Middle frontal gyrus (tissue), 1 donor: ENCODE measurements around the gene ATP6V0B.

Experiments used
- DNase-seq: peaks from one replicate; pipeline ENCODE4 v3.0.0-alpha.2; 2015; ENCODE audit warnings: low spot score; ENCODE audit errors: extremely low spot score

Gene ATP6V0B

DNA sequence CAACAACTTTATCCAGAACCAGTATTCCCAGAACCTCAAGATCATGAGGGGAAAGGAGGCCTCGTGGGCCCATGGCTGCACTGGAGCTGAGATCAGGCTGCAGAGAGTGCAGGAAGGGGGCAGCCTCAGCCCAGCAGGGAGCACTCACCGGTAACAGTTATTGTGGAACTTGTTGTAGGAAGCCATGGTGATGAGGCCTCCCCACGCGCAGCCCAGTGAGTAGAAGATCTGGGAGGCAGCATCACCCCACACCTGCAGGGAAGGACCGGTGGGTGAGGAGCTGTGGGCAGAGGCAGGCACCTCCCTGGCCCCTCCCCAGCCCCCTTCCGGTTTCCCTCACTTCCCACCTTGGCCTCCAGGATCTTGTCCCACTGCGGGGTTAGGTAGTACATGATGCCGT, 27.4 kb downstream of the ATP6V0B start:
- no peak for DNase-seq

GRCh38 chr1:44002606-44003157, 27.9 kb downstream of the ATP6V0B start:
- no peak for DNase-seq

GRCh38 chr1:44008259-44008658, 33.5 kb downstream of the ATP6V0B start:
- DNase-seq, result no peak

GRCh38 chr1:44010935-44011471, 36.2 kb downstream of the ATP6V0B start:
- no peak for DNase-seq

DNA sequence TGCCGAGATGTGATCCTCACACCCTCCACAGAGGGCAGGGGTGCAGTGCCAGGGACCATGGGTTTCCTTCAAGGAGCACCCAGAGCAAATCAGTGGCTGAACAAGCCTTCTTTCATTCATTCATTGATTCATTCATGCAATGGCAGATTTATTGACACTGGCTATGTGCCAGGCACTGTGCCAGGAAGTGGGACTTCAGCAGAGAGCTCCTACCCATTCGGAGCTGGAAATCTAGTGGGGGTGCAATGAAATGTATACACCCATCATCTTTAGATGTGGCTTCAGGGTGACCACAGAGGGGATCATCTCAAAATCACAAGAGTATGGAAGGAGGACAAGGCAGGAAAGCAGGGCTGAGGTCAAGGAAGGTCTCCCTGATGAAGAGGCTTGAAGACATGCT, 37.6 kb downstream of the ATP6V0B start:
- no peak for DNase-seq

- DNase-seq, result no peak
Measured at GRCh38 chr1:44012941-44013609, 38.3 kb downstream of the ATP6V0B start.

- no peak for DNase-seq
Measured at GRCh38 chr1:44013949-44014348, 39.2 kb downstream of the ATP6V0B start.

DNA sequence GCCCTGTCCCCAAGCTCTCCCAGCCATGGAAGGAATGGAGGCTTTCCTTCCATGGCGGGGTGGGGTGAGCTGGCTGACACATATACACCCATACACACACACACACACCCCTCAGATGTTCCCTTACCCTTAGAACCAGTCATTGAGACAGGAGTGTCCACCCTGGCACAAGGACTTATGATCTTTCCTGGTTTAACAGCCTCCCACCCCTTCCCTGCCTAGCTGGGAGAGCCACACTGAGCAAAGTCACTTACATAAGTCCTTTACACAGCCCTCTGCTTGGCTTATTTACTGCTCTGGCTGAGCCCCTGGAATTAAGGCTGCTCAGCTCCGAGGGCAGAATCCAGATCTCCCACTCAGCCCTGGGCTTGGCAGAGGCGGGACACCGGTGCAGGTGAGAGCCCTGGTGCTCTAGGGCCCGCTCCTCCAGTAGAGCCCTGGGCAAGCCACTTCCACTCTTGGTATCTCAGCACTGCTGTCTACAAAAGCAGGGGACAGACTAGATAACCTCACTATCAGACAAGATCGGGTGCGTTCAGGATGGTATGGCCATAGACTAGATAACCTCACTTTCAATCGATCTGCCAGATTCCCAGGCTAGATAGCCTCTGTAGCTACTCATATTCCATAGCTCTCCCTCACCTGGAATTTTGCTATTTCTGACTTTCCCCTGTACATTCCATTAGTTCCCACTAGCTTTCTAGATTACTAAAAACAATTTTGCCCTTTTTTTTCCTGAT, 39.8 kb downstream of the ATP6V0B start:
- no peak for DNase-seq

- DNase-seq, result no peak
Measured at GRCh38 chr1:44015206-44015605, 40.4 kb downstream of the ATP6V0B start.

DNA sequence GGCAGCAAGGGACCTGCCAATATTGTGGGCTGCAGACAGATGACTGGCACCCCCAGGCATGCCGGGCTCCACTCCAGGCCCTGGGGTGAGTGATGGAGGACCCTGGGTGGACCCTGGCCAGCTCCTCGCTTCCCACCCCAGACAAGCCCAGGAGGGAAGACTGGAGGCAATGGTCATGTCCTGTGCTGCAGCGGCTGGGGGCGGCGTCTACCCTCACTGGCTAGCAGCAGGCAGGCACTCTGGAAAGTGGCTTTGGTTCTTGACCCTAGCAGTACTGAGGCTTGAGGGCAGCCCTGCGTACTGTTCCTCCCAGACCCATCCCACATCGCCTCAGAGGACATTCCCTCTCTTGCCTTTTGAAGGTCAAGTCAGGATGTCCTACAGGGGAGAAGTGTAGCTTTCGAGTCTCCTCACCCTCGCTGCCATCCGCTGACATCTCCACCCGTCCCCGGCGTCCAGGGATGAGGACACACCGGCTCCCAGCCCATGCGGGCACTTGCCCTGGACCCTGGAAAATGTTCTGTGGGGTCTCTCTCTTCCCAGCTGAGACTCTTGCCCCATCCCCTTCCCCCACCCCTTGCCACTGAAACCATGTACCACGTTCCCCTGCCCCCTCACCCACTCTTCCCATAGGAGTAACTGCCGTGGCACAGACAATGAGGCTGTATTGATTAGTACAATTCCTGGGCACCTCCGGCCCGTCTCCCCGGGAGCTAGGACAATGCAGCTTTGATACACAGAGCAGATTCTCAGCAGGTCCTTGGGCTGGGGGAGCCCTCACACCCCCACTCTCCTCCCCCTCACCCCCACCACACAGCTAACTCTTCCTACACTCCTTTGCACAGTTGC, 41.5 kb downstream of the ATP6V0B start:
- no peak for DNase-seq

DNA sequence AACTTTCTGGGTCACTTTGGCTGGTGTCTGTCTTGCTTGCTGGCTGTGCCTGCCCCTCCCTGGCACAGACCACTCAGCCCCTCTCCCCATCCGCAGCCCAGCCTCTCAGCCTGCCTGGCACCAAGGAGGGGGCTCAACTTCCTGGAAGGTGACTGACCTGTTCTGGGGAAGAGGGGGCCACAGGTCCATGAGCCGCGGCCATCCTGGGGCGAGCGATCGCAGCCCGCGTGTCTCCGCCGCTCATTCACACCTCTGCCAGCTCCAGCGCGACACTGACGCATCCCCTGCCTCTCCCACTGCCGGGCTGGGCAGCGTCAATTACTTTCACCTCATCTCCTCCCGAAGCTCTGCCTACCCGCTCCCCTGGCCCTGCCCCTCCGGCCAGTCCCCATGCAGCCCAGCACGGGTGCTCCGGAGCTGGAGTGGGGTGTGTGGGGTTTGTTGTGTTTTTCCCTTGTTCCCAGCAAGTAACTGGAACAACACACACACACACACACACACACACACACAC, 42.2 kb downstream of the ATP6V0B start:
- DNase-seq, result no peak

DNA sequence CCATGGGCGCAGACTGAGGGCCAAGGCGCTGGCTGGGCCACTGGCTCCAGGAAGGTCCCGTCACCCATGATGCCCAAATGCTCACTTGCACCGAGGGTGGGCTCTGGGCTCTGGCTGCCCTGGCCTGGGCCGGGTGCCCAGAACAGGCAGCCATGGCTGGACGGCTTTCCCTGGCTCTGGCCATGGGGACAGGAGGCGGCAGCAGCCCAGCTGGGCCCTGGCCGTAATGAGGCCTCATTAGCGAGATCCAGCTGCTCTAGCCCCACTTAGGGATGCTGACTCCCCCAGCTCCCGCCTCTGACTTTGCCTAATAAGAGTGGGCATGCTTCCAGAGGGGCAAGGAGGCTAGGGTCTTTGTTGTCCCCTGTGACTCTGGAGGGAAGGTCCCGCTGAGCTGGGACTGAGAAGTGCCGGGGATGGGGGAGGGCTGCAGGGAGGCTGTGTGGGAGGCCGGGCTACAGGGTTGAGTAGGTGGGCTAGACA, 44.7 kb downstream of the ATP6V0B start:
- DNase-seq, result no peak

- no peak for DNase-seq
Measured at GRCh38 chr1:44020464-44020863, 45.7 kb downstream of the ATP6V0B start.

DNA sequence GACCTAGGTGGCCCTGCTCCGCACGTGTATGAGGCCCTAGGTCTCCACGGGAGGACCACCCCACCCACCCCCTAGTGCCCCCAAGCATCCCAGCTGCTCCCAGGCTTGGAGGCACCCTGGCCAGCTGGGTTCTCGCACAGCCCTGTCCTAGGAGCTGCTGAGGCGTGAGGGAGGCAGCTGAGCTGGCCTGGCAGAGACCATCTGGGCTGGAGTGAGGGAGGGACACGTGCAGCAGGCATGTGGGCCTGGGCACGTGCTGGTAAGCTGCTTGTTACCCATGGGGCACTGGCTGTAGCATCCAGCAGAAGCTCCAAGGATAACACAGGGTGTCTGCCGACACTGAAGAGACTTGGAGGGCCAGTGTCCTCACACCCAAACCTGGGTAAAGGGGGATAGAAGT, 46.4 kb downstream of the ATP6V0B start:
- no peak for DNase-seq

- no peak for DNase-seq
Measured at GRCh38 chr1:44021581-44022321, 47.0 kb downstream of the ATP6V0B start.

DNA sequence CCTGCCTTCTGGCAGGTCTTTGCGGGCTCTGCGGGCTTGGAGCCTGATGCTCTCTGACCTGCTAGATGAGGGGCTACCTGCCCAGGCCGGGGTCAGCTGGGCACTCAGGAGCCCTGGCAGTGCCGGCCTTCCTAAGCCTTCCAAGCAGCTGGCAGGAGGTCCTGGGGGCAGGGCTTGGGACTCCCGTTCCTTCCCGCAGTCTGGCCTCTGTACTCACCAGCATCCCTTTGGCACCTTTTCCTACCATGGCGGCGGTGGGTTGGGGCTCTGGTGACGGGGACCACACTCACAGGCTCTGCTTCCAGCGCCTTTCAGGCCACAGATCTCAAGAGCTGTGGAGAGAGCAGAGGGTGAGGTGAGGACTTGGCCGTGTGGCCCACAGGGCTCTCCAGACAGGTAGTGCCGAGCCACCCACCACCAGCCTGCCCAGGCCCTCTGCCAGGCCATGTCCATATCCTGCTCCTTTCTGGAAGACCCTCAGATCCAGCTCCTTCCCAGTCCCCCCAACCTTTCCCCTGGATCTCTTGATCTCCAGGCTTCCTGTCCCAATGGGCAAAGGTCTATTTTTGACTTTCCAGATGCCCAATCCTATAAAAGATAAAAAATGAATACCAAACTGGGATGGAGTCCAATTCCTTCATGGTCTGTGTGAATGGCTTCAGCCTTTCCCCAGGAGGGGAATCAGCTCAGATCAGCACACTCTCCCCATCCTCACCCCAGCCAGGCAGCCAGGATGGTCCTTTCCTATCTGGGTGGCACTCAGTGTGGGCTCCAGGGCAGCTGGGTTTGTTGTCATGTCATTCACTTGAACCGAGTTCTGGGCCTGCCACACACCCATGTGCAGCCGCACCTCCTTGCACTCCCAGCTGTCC, 49.5 kb downstream of the ATP6V0B start:
- no peak for DNase-seq

DNA sequence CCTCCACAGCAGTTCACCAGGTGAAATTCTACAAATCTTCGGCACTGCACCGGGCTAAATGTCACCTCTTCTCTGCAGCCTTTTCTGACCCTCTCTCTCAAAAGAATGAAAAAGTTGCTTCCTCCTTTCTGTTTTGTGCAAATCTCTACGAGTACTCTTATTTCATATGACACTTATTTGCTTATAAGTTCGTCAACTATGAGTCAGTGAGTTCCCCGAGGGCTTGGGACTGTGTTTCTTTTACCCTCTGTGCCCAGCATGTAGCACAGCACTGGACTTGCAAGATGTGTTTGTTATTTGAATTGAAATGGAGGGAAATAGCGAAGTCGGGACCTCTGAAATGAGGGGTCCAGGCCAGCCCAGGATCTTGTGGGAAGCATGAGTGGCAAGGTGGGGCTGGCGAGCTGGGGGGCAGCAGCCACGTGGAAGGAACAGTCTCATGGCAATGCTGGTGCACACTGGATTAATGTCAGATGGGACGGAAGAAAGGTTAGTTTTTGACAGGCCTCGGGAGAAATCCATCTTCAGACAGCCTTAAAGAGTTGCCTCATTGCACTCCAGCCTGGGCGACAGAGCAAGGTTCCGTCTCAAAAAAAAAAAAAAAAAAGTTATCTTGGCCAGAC, 50.3 kb downstream of the ATP6V0B start:
- no peak for DNase-seq

DNA sequence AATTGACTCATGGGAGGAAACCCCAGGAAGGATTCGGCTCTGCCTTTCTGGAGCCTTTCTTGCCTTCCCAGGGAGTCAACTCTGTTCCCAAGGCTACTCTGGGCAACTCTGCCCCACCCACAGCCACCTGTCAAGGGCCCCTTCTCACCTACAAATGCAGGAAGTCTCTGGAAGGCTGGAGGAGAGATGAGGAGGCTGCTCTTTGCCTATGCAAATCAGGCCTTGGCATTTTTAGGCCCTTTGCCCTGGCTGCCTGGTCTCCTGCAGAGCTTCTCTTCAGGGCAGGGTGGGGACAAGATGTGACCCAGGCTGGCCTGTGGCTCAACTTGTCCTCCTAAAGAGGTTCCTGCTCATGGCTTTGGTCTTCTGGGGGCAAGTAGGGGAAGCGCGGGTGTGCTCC, 51.1 kb downstream of the ATP6V0B start:
- no peak for DNase-seq

GRCh38 chr1:44027320-44027719, 52.6 kb downstream of the ATP6V0B start:
- no peak for DNase-seq
